HL-60 (cell line): ENCODE results near the gene BANF2.

ENCODE experiments used
- DNase-seq, 2 experiments: peaks; one replicate each; pipeline ENCODE4 v3.0.0-alpha.2; 2010 to 2020; ENCODE audit warnings: low read depth in 1 of 2, low spot score in 1 of 2
- H3K27ac ChIP-seq: fragments of 250-450 bp; sonication (Bioruptor Pico); replicated peaks from 2 replicates; pipeline ENCODE4 v1.5.1; 2020; ENCODE audit warnings: mild to moderate bottlenecking, moderate library complexity
- H3K27me3 ChIP-seq: fragments of 250-450 bp; sonication (Bioruptor Pico); 2 replicates; pipeline ENCODE4 v1.5.1; 2021; ENCODE audit warnings: mild to moderate bottlenecking, moderate library complexity; ENCODE audit not compliant: insufficient read depth, poor library complexity, severe bottlenecking
- H3K4me3 ChIP-seq: replicated peaks from 2 replicates; pipeline ENCODE4 v1.5.1; 2011; ENCODE audit warnings: mild to moderate bottlenecking, control low read depth, low read length; ENCODE audit not compliant: insufficient read depth
- GABPA ChIP-seq: IDR thresholded peaks from 2 replicates; pipeline ENCODE4 v1.6.1; 2012; ENCODE audit warnings: low read depth
- POLR2AphosphoS5 ChIP-seq: IDR thresholded peaks from 2 replicates; pipeline ENCODE4 v1.6.1; 2012; ENCODE audit warnings: low read depth
- SPI1 ChIP-seq: IDR thresholded peaks from 2 replicates; pipeline ENCODE4 v1.6.1; 2012; ENCODE audit warnings: low read depth, mild to moderate bottlenecking, borderline replicate concordance
- TF ChIP-seq, protein P1 (sequence below): IDR thresholded peaks from one replicate; pipeline ENCODE4 v1.5.1; 2011; ENCODE audit warnings: low read length, control low read depth, inconsistent platforms; ENCODE audit not compliant: insufficient read depth
- TF ChIP-seq, protein P2 (sequence below): IDR thresholded peaks from 2 replicates; pipeline ENCODE4 v1.6.1; 2012; ENCODE audit warnings: low read depth; ENCODE audit not compliant: insufficient replicate concordance

Gene BANF2

DNA sequence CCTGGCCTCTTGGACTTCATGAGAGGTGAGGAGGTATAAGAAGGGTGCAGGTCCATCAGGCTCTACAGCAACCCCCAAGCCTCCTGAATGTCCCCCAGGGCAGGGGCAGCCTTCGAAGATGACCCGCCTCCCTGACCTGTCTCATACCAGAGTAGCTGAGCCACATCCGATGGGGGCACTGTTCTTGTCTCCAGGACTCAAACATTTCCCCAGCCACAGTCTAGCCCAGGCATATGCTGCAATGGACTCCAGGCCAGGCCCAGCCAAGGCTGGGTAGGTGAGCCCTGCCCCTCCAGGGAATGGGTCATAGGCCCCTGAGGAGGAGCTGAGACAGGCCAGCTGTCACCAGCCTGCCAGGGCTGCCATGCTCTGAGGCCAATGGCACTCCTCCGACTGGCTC is 65.3 kb downstream of the BANF2 start:
- Histone ChIP-seq H3K27me3 (no peaks in the 10 kb centered on the region), H3K4me3 (no peak overlapping the region), H3K27ac (no peak overlapping the region)
- TF ChIP-seq POLR2AphosphoS5 = no peak
- TF ChIP-seq, protein P1, sequence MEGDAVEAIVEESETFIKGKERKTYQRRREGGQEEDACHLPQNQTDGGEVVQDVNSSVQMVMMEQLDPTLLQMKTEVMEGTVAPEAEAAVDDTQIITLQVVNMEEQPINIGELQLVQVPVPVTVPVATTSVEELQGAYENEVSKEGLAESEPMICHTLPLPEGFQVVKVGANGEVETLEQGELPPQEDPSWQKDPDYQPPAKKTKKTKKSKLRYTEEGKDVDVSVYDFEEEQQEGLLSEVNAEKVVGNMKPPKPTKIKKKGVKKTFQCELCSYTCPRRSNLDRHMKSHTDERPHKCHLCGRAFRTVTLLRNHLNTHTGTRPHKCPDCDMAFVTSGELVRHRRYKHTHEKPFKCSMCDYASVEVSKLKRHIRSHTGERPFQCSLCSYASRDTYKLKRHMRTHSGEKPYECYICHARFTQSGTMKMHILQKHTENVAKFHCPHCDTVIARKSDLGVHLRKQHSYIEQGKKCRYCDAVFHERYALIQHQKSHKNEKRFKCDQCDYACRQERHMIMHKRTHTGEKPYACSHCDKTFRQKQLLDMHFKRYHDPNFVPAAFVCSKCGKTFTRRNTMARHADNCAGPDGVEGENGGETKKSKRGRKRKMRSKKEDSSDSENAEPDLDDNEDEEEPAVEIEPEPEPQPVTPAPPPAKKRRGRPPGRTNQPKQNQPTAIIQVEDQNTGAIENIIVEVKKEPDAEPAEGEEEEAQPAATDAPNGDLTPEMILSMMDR = no peak
- TF ChIP-seq, protein P2, sequence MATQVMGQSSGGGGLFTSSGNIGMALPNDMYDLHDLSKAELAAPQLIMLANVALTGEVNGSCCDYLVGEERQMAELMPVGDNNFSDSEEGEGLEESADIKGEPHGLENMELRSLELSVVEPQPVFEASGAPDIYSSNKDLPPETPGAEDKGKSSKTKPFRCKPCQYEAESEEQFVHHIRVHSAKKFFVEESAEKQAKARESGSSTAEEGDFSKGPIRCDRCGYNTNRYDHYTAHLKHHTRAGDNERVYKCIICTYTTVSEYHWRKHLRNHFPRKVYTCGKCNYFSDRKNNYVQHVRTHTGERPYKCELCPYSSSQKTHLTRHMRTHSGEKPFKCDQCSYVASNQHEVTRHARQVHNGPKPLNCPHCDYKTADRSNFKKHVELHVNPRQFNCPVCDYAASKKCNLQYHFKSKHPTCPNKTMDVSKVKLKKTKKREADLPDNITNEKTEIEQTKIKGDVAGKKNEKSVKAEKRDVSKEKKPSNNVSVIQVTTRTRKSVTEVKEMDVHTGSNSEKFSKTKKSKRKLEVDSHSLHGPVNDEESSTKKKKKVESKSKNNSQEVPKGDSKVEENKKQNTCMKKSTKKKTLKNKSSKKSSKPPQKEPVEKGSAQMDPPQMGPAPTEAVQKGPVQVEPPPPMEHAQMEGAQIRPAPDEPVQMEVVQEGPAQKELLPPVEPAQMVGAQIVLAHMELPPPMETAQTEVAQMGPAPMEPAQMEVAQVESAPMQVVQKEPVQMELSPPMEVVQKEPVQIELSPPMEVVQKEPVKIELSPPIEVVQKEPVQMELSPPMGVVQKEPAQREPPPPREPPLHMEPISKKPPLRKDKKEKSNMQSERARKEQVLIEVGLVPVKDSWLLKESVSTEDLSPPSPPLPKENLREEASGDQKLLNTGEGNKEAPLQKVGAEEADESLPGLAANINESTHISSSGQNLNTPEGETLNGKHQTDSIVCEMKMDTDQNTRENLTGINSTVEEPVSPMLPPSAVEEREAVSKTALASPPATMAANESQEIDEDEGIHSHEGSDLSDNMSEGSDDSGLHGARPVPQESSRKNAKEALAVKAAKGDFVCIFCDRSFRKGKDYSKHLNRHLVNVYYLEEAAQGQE = no peak
- no peak for TF ChIP-seq GABPA
- TF ChIP-seq SPI1 = no peak
- no peak for DNase-seq

GRCh38 chr20:17765584-17765983 is 65.8 kb downstream of the BANF2 start:
- no peak overlapping the region for H3K4me3 ChIP-seq
- TF ChIP-seq, protein P1 = no peak
- TF ChIP-seq SPI1 = no peak
- TF ChIP-seq, protein P2 = no peak
- no peak for TF ChIP-seq GABPA
- TF ChIP-seq POLR2AphosphoS5 = no peak
- no peak for DNase-seq
- no peak overlapping the region for H3K27ac ChIP-seq
- no peaks in the 10 kb centered on the region for H3K27me3 ChIP-seq

GRCh38 chr20:17766226-17766625 is 66.5 kb downstream of the BANF2 start:
- DNase-seq = no peak
- Histone ChIP-seq H3K4me3 (no peak overlapping the region), H3K27me3 (no peaks in the 10 kb centered on the region), H3K27ac (no peak overlapping the region)
- TF ChIP-seq, protein P1 = no peak
- no peak for TF ChIP-seq SPI1
- TF ChIP-seq, protein P2 = no peak
- TF ChIP-seq POLR2AphosphoS5 = no peak
- TF ChIP-seq GABPA = no peak
